ENCODE data around the gene UCKL1. TPM values are rescaled to one million over a fixed set of nuclear protein-coding genes. Genes with fewer than 3 reads are reported as not detected.

The UCKL1 gene
- 41.4 TPM for polyA plus RNA-seq (2013, experiment 1 of 2)
- 42.0 TPM for polyA plus RNA-seq (2013, experiment 2 of 2)

- WGBS, 2 experiments (ENCODE audit: insufficient coverage in 2 of 2), result 0 to 1% methylated on average over 67 to 88 of the region's 105 CpGs
- H3K36me3 ChIP-seq (ENCODE audit: control insufficient read depth, insufficient read depth, low read length), result peaks cover 26% of the 10 kb centered on the region
- H3K4me1 ChIP-seq (ENCODE audit: control insufficient read depth, insufficient read depth, low read length, poor library complexity, severe bottlenecking), result peaks cover 35% of the 10 kb centered on the region
- H3K4me3 ChIP-seq (ENCODE audit: extremely low read depth, insufficient read depth, low read length, poor library complexity, severe bottlenecking), result peak within 1 kb of the TSS; percentile 92
- peak within 1 kb of the TSS; percentile 79 for H3K27ac ChIP-seq (ENCODE audit: low read depth, low read length, severe bottlenecking)
- H3K9me3 ChIP-seq (ENCODE audit: control insufficient read depth, low read length), result no peaks in the 10 kb centered on the region
Observed at GRCh38 chr20:63955827-63956663, at the start of gene UCKL1. UCKL1 (minus strand) TSS chr20:63956416; CDS start chr20:63956372, 44 bp downstream.

- peaks cover 92% of the 10 kb centered on the region for H3K36me3 ChIP-seq (ENCODE audit: control insufficient read depth, insufficient read depth, low read length)
- no peak overlapping the region for H3K4me3 ChIP-seq (ENCODE audit: extremely low read depth, insufficient read depth, low read length, poor library complexity, severe bottlenecking)
- WGBS, 2 experiments (ENCODE audit: insufficient coverage in 2 of 2), result 93 to 95% methylated on average over 6 of the region's 6 CpGs
- H3K4me1 ChIP-seq (ENCODE audit: control insufficient read depth, insufficient read depth, low read length, poor library complexity, severe bottlenecking), result no peaks in the 10 kb centered on the region
- H3K9me3 ChIP-seq (ENCODE audit: control insufficient read depth, low read length), result peaks cover 10% of the 10 kb centered on the region
- no peak overlapping the region for H3K27ac ChIP-seq (ENCODE audit: low read depth, low read length, severe bottlenecking)
Observed at GRCh38 chr20:64005394-64005793, 49.2 kb upstream of the UCKL1 start.

- 96 to 100% methylated on average over 3 to 7 of the region's 7 CpGs for WGBS, 2 experiments (ENCODE audit: insufficient coverage in 2 of 2)
- no peaks in the 10 kb centered on the region for H3K4me1 ChIP-seq (ENCODE audit: control insufficient read depth, insufficient read depth, low read length, poor library complexity, severe bottlenecking)
- peaks cover 10% of the 10 kb centered on the region for H3K9me3 ChIP-seq (ENCODE audit: control insufficient read depth, low read length)
- no peak overlapping the region for H3K4me3 ChIP-seq (ENCODE audit: extremely low read depth, insufficient read depth, low read length, poor library complexity, severe bottlenecking)
- peaks cover 92% of the 10 kb centered on the region for H3K36me3 ChIP-seq (ENCODE audit: control insufficient read depth, insufficient read depth, low read length)
- H3K27ac ChIP-seq (ENCODE audit: low read depth, low read length, severe bottlenecking), result no peak overlapping the region
Observed at GRCh38 chr20:64003960-64004725, 47.9 kb upstream of the UCKL1 start.

GRCh38 chr20:64001607-64002011, 45.4 kb upstream of the UCKL1 start:
- H3K9me3 ChIP-seq (ENCODE audit: control insufficient read depth, low read length), result no peaks in the 10 kb centered on the region
- no peak overlapping the region for H3K27ac ChIP-seq (ENCODE audit: low read depth, low read length, severe bottlenecking)
- H3K4me3 ChIP-seq (ENCODE audit: extremely low read depth, insufficient read depth, low read length, poor library complexity, severe bottlenecking), result no peak overlapping the region
- no peaks in the 10 kb centered on the region for H3K4me1 ChIP-seq (ENCODE audit: control insufficient read depth, insufficient read depth, low read length, poor library complexity, severe bottlenecking)
- WGBS, 2 experiments (ENCODE audit: insufficient coverage in 2 of 2), result 94 to 100% methylated on average over 10 to 11 of the region's 11 CpGs
- peaks cover 86% of the 10 kb centered on the region for H3K36me3 ChIP-seq (ENCODE audit: control insufficient read depth, insufficient read depth, low read length)

GRCh38 chr20:64000906-64001305, 44.7 kb upstream of the UCKL1 start:
- no peak overlapping the region for H3K27ac ChIP-seq (ENCODE audit: low read depth, low read length, severe bottlenecking)
- H3K9me3 ChIP-seq (ENCODE audit: control insufficient read depth, low read length), result no peaks in the 10 kb centered on the region
- no peaks in the 10 kb centered on the region for H3K4me1 ChIP-seq (ENCODE audit: control insufficient read depth, insufficient read depth, low read length, poor library complexity, severe bottlenecking)
- 94 to 98% methylated on average over 12 of the region's 12 CpGs for WGBS, 2 experiments (ENCODE audit: insufficient coverage in 2 of 2)
- H3K36me3 ChIP-seq (ENCODE audit: control insufficient read depth, insufficient read depth, low read length), result peaks cover 88% of the 10 kb centered on the region
- H3K4me3 ChIP-seq (ENCODE audit: extremely low read depth, insufficient read depth, low read length, poor library complexity, severe bottlenecking), result no peak overlapping the region

- Histone ChIP-seq H3K9me3 (ENCODE audit: control insufficient read depth, low read length) (no peaks in the 10 kb centered on the region), H3K4me3 (ENCODE audit: extremely low read depth, insufficient read depth, low read length, poor library complexity, severe bottlenecking) (no peak overlapping the region), H3K4me1 (ENCODE audit: control insufficient read depth, insufficient read depth, low read length, poor library complexity, severe bottlenecking) (peaks cover 12% of the 10 kb centered on the region), H3K36me3 (ENCODE audit: control insufficient read depth, insufficient read depth, low read length) (peaks cover 47% of the 10 kb centered on the region), H3K27ac (ENCODE audit: low read depth, low read length, severe bottlenecking) (no peak overlapping the region)
- 94 to 97% methylated on average over 14 of the region's 14 CpGs for WGBS, 2 experiments (ENCODE audit: insufficient coverage in 2 of 2)
Observed at GRCh38 chr20:63982937-63983336, 26.7 kb upstream of the UCKL1 start.

GRCh38 chr20:63980806-63981728, 24.9 kb upstream of the UCKL1 start, which contains the start of gene PRPF6:
PRPF6 (plus strand) TSS chr20:63981132; CDS start chr20:63981246, 114 bp downstream.
- Histone ChIP-seq H3K27ac (ENCODE audit: low read depth, low read length, severe bottlenecking) (peak within 1 kb of the TSS; percentile 72), H3K9me3 (ENCODE audit: control insufficient read depth, low read length) (no peaks in the 10 kb centered on the region), H3K36me3 (ENCODE audit: control insufficient read depth, insufficient read depth, low read length) (peaks cover 32% of the 10 kb centered on the region), H3K4me1 (ENCODE audit: control insufficient read depth, insufficient read depth, low read length, poor library complexity, severe bottlenecking) (peaks cover 13% of the 10 kb centered on the region), H3K4me3 (ENCODE audit: extremely low read depth, insufficient read depth, low read length, poor library complexity, severe bottlenecking) (peak within 1 kb of the TSS; percentile 64)
- WGBS, 2 experiments (ENCODE audit: insufficient coverage in 2 of 2), result 0 to 1% methylated on average over 58 to 64 of the region's 75 CpGs

GRCh38 chr20:63980317-63980805, 24.1 kb upstream of the UCKL1 start:
- Histone ChIP-seq H3K4me3 (ENCODE audit: extremely low read depth, insufficient read depth, low read length, poor library complexity, severe bottlenecking) (peak overlapping the region; percentile 64), H3K36me3 (ENCODE audit: control insufficient read depth, insufficient read depth, low read length) (peaks cover 25% of the 10 kb centered on the region), H3K4me1 (ENCODE audit: control insufficient read depth, insufficient read depth, low read length, poor library complexity, severe bottlenecking) (peaks cover 13% of the 10 kb centered on the region), H3K9me3 (ENCODE audit: control insufficient read depth, low read length) (no peaks in the 10 kb centered on the region), H3K27ac (ENCODE audit: low read depth, low read length, severe bottlenecking) (no peak overlapping the region)
- WGBS, 2 experiments (ENCODE audit: insufficient coverage in 2 of 2), result 88 to 96% methylated on average over 9 to 14 of the region's 15 CpGs

- Histone ChIP-seq H3K9me3 (ENCODE audit: control insufficient read depth, low read length) (no peaks in the 10 kb centered on the region), H3K27ac (ENCODE audit: low read depth, low read length, severe bottlenecking) (no peak within 1 kb of the TSS), H3K4me3 (ENCODE audit: extremely low read depth, insufficient read depth, low read length, poor library complexity, severe bottlenecking) (peak within 1 kb of the TSS; percentile 55), H3K4me1 (ENCODE audit: control insufficient read depth, insufficient read depth, low read length, poor library complexity, severe bottlenecking) (peaks cover 13% of the 10 kb centered on the region), H3K36me3 (ENCODE audit: control insufficient read depth, insufficient read depth, low read length) (peaks cover 19% of the 10 kb centered on the region)
- 5 to 8% methylated on average over 34 to 39 of the region's 52 CpGs for WGBS, 2 experiments (ENCODE audit: insufficient coverage in 2 of 2)
Observed at GRCh38 chr20:63979557-63980316, 23.5 kb upstream of the UCKL1 start, which contains the start of gene SAMD10. SAMD10 (minus strand) TSS chr20:63979642; CDS start chr20:63979467, 175 bp downstream.

Measured in mesodermal cell (in vitro differentiated cells).